ENCODE data around the gene GAB1.

The GAB1 gene

GRCh38 chr4:143359644-143360193, 23.0 kb downstream of the GAB1 start:
- no peak for DNase-seq

- DNase-seq: no peak
Measured at GRCh38 chr4:143360838-143361625, 24.4 kb downstream of the GAB1 start.

GRCh38 chr4:143362349-143363046, 25.8 kb downstream of the GAB1 start:
- no peak for DNase-seq

GRCh38 chr4:143363332-143363731, 26.7 kb downstream of the GAB1 start:
- DNase-seq: no peak

GRCh38 chr4:143364063-143364462, 27.4 kb downstream of the GAB1 start:
- DNase-seq: no peak

GRCh38 chr4:143367863-143368262, 31.2 kb downstream of the GAB1 start:
- DNase-seq: no peak

GRCh38 chr4:143369552-143369951, 32.9 kb downstream of the GAB1 start:
- no peak for DNase-seq

GRCh38 chr4:143372093-143372915, 35.6 kb downstream of the GAB1 start:
- DNase-seq: no peak

GRCh38 chr4:143374255-143374654, 37.6 kb downstream of the GAB1 start:
- no peak for DNase-seq

- DNase-seq: no peak
Measured at GRCh38 chr4:143374771-143375170, 38.1 kb downstream of the GAB1 start.

- no peak for DNase-seq
Measured at GRCh38 chr4:143375326-143376073, 38.8 kb downstream of the GAB1 start.

- no peak for DNase-seq
Measured at GRCh38 chr4:143377611-143378099, 41.0 kb downstream of the GAB1 start.

- DNase-seq: no peak
Measured at GRCh38 chr4:143380629-143381028, 44.0 kb downstream of the GAB1 start.

- no peak for DNase-seq
Measured at GRCh38 chr4:143381189-143382118, 44.8 kb downstream of the GAB1 start.

GRCh38 chr4:143382596-143382995, 45.9 kb downstream of the GAB1 start:
- no peak for DNase-seq

GRCh38 chr4:143383005-143383574, 46.4 kb downstream of the GAB1 start:
- no peak for DNase-seq

GRCh38 chr4:143384381-143384994, 47.8 kb downstream of the GAB1 start:
- no peak for DNase-seq

- DNase-seq: no peak
Measured at GRCh38 chr4:143386812-143387211, 50.1 kb downstream of the GAB1 start.

- DNase-seq: no peak
Measured at GRCh38 chr4:143389579-143390195, 53.0 kb downstream of the GAB1 start.

GRCh38 chr4:143390764-143391163, 54.1 kb downstream of the GAB1 start:
- no peak for DNase-seq

Data from NCI-H1930 (cell line).